Measurements from ENCODE around the gene FXYD4.

The FXYD4 gene

DNA sequence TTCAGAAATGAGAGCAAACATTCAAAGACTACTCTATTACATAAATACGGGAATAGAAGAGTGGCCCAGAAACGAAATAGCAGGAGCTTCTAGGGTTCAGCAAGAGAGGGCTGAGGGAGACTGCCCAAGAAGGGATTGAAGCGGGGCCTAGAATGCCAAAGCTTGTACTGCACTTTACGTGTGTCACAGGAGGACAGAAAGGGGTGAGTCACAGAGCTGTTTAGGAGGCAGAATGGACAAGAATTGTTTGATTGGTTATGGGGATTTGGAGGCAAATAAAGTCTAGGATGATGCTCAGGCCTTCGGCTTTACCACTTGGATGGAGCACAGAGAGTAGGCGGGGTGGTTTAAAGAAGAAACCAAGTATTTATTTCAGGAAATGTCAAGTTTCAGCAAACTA, 11.3 kb upstream of the FXYD4 start:
- no peak overlapping the region for H3K27ac ChIP-seq
- no peak for TF ChIP-seq ZFX (IDR thresholded peaks at IDR 0.05)
- TF ChIP-seq, protein P1, sequence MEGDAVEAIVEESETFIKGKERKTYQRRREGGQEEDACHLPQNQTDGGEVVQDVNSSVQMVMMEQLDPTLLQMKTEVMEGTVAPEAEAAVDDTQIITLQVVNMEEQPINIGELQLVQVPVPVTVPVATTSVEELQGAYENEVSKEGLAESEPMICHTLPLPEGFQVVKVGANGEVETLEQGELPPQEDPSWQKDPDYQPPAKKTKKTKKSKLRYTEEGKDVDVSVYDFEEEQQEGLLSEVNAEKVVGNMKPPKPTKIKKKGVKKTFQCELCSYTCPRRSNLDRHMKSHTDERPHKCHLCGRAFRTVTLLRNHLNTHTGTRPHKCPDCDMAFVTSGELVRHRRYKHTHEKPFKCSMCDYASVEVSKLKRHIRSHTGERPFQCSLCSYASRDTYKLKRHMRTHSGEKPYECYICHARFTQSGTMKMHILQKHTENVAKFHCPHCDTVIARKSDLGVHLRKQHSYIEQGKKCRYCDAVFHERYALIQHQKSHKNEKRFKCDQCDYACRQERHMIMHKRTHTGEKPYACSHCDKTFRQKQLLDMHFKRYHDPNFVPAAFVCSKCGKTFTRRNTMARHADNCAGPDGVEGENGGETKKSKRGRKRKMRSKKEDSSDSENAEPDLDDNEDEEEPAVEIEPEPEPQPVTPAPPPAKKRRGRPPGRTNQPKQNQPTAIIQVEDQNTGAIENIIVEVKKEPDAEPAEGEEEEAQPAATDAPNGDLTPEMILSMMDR (conservative IDR thresholded peaks at IDR 0.05), result no peak

DNA sequence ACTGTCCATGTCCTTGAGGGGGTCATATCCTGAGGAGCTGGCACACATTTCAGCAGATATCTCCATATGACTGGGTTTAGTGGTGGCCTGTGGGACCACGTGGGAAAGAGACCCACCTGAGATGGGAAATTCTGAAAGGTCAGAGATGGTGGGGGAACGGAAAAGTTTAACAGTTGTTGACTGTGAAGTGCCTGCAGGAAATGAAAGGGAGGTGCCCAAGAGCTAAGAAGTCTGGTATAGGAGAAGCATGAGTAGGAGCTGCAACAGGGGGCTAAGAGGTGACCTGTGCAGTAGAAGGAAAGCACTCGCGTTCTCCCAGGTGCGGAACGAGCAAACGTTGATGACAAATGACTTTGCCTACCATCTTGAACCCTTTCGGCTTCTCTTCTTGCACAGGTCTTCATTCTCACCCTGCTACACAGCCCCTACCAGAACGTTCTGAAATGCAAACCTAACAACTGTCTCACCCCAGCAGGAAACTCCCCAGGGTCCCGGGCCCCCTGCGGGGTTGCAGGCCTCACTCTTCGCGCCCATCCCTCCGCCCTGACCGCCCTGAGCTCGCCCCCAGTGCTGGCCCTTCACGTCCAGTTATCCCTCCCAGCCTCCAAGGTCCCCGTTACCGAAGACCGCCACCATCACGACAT, 9.8 kb upstream of the FXYD4 start:
- TF ChIP-seq, protein P1 (conservative IDR thresholded peaks at IDR 0.05), result no peak
- TF ChIP-seq ZFX (IDR thresholded peaks at IDR 0.05), result no peak
- no peak overlapping the region for H3K27ac ChIP-seq

DNA sequence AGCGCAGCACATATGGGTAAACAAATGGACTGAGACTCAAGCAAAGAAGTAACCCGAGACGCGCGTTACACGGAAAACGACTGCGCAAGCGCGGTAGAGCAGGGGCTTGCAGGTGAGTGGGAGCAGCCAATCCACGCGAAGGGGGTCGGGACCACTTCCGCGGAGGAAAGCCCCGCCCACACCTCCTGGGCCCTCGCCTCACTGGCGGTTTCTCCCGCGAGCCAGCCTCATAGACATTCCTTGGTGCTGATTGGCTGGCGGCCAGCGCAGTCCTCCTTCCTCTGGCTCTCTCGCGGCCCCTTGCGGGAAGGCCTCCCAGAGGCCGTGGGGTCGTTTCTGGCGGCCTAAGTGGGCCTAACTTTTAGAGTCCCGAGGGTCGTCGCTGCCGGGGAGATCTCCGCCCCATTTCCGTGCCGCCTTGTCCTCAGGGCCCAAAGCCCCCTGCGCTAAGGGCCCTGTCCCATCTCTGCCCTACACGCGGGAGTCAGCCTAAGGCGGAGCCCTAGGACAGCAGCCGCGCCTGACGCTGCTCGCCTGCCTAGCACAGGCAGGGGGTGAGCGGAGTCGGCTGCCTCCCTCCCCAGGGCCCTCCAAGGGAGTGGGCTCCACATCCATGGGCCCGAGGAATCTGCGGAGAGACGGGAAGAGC, 9.1 kb upstream of the FXYD4 start:
- no peak overlapping the region for H3K27ac ChIP-seq

DNA sequence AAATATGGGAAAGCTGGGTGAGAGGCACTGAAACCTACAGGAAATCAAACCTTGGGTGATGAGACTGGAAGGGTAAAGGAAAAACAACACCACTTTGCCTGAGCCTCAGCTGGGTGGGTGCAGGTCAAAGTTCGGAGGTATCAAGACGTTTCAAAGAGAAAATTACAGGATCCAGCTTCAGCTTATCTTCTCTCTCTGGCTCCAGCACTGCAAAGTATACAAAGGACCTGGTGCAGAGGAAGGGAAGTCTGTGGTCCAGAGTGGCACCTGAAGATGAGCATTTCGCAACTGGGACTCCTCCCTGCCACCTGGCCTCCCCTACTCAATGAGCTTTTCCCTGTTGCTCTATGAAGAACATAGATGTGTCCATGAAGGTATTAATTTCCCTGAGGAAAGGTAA, 6.4 kb upstream of the FXYD4 start:
- TF ChIP-seq, protein P1 (conservative IDR thresholded peaks at IDR 0.05), result no peak
- no peak for TF ChIP-seq ZFX (IDR thresholded peaks at IDR 0.05)
- H3K27ac ChIP-seq, result no peak overlapping the region

More for the DNA sequence above, 9.1 kb upstream of the FXYD4 start:
- TF ChIP-seq ZFX (IDR thresholded peaks at IDR 0.05), result no peak
- TF ChIP-seq, protein P1 (conservative IDR thresholded peaks at IDR 0.05), result no peak

DNA sequence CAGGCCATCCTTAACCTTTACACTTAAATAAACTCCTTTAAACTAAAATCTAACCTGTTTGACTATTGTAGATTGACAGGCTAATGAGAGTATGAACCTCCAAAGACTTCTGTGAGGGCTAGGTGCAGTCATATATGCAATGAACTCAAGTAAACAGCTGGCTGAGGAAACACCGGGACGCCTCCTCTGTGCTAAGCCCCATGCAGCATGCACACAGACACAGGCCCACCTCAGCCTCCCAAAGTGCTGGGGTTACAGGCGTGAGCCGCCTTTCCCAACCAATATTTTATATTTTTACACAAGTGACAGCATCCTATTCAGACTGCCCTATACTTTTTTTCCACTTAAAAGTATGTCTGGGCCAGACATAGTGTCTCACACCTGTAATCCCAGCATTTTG, 1.5 kb upstream of the FXYD4 start:
- TF ChIP-seq, protein P1 (conservative IDR thresholded peaks at IDR 0.05), result no peak
- no peak for TF ChIP-seq ZFX (IDR thresholded peaks at IDR 0.05)
- no peak overlapping the region for H3K27ac ChIP-seq

DNA sequence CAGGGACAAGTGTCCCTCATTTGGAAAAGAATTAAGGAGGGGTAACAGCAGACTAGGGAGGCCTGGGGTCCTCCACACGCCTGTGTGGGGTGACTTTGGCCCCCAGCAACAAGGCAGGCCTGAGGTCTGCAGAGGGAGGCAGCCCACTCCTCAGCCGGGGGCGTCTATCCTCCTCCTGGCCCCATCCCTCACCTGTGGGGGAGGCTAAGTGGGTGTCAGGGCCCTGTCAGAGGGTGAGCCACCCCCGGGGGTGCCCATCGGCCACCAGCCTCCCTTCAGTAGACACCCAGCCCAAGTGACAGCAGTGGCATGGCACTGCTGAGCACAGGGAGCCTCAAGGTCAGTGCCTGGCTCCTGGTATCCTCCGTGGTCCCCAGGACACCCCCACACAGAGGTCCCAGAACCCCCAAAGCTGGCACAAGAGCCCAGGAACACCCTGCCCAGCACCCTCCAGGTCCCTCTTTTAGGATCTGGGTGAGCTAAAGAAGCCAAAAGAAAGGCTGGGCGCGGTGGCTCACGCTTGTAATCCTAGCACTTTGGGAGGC, 693 bp upstream of the FXYD4 start:
- TF ChIP-seq, protein P1 (conservative IDR thresholded peaks at IDR 0.05), result no peak
- TF ChIP-seq ZFX (IDR thresholded peaks at IDR 0.05), result no peak
- no peak overlapping the region for H3K27ac ChIP-seq

DNA sequence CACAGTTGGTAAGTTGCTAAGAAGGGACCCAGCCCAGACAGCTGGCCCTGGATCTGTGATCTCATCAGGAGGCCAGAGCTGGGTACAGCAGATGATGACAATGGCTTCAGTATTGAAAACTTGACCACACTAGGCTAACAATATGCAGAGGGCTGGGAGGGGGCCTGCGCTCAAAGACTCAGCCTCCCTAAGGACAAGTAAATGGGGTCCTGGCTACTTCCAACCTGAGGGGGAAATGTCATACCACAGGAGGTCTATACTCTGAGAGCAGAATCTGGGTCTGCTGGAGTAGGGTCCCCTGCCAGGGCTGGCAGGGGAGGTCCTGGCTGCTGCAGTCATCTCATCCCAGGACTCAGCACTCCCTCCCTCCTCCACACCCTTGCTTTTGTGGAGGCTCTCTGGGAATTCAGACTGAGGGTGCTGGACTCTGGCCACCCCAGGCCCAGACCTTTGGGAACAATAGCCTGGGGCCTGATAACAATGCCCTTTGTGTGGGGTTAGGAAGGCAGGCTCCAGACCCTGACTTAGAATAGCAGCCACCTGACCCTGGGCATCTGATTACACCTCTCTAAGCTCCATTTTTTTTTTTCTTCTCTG, 1.4 kb downstream of the FXYD4 start:
- TF ChIP-seq ZFX (IDR thresholded peaks at IDR 0.05), result no peak
- TF ChIP-seq, protein P1 (conservative IDR thresholded peaks at IDR 0.05), result no peak
- H3K27ac ChIP-seq, result no peak overlapping the region

All from C4-2B (cell line).